ENCODE measurements around the gene WDR47. TPM values are rescaled to one million over a fixed set of nuclear protein-coding genes. Genes with fewer than 3 reads are reported as not detected.
"Not testable (repeated sequence)": the region's sequence is repeated elsewhere in the genome, so short reads cannot be mapped to it uniquely, and the experiment has no call there.

Gene WDR47
- total and polyA plus RNA-seq, 3 experiments from 2014 or later, result 6.2 to 15.1 (median 14.4) TPM

GRCh38 chr1:109048335-109048734 is 6.4 kb upstream of the WDR47 start:
- no peaks in the 10 kb centered on the region for H3K36me3 ChIP-seq (ENCODE audit: insufficient read depth, low read length)
- H3K9me3 ChIP-seq (ENCODE audit: low read length), result no peaks in the 10 kb centered on the region
- no peak overlapping the region for H3K4me3 Mint-ChIP-seq
- H3K27me3 ChIP-seq (ENCODE audit: insufficient read depth, low read length, poor library complexity, severe bottlenecking), result no peaks in the 10 kb centered on the region
- H3K36me3 Mint-ChIP-seq, result no peaks in the 10 kb centered on the region
- H3K27ac ChIP-seq (ENCODE audit: low read depth, low read length), result no peak overlapping the region
- no peak for DNase-seq
- no peak overlapping the region for H3K27ac Mint-ChIP-seq
- H3K27me3 Mint-ChIP-seq, result peaks cover 0 to 6% of the 10 kb centered on the region in 2 donors
- H3K4me1 Mint-ChIP-seq, result no peaks in the 10 kb centered on the region
- CTCF ChIA-PET, result interaction anchor here (2.2 kb wide), 1 partner anchor 51 kb away, joined by 8 read pairs; no protein-coding TSS in a partner anchor
- POLR2A ChIA-PET, result interaction anchor here (1.1 kb wide), 1 partner anchor 11 kb away, joined by 3 read pairs; no protein-coding TSS in a partner anchor
- no peak overlapping the region for H3K4me3 ChIP-seq (ENCODE audit: low read length)
- no peaks in the 10 kb centered on the region for H3K4me1 ChIP-seq (ENCODE audit: insufficient read depth, low read length)
- H3K9me3 Mint-ChIP-seq, result no peaks in the 10 kb centered on the region

GRCh38 chr1:109047339-109047738 is 5.4 kb upstream of the WDR47 start:
- Mint-ChIP-seq H3K27me3 (peaks cover 0 to 6% of the 10 kb centered on the region in 2 donors), H3K36me3 (no peaks in the 10 kb centered on the region), H3K4me3 (no peak overlapping the region), H3K27ac (no peak overlapping the region), H3K4me1 (peaks cover 3 to 4% (median 3%) of the 10 kb centered on the region in 3 donors), H3K9me3 (no peaks in the 10 kb centered on the region)
- Histone ChIP-seq H3K27me3 (ENCODE audit: insufficient read depth, low read length, poor library complexity, severe bottlenecking) (no peaks in the 10 kb centered on the region), H3K36me3 (ENCODE audit: insufficient read depth, low read length) (no peaks in the 10 kb centered on the region), H3K9me3 (ENCODE audit: low read length) (no peaks in the 10 kb centered on the region), H3K27ac (ENCODE audit: low read depth, low read length) (no peak overlapping the region), H3K4me3 (ENCODE audit: low read length) (no peak overlapping the region), H3K4me1 (ENCODE audit: insufficient read depth, low read length) (no peaks in the 10 kb centered on the region)
- no peak for DNase-seq
- POLR2A ChIA-PET, result no interaction called here
- CTCF ChIA-PET, result interaction anchor here (2.2 kb wide), 1 partner anchor 52 kb away, joined by 8 read pairs; no protein-coding TSS in a partner anchor

GRCh38 chr1:109046671-109047070 is 4.8 kb upstream of the WDR47 start:
- CTCF ChIA-PET, result interaction anchor here (1.4 to 2.2 kb wide), 2 partner anchors 53 kb away, joined by 3 to 8 read pairs; no protein-coding TSS in a partner anchor

GRCh38 chr1:109045595-109045994 is 3.7 kb upstream of the WDR47 start:
- H3K4me1 Mint-ChIP-seq, result peaks cover 9 to 14% (median 10%) of the 10 kb centered on the region in 3 donors

More at GRCh38 chr1:109046671-109047070, 4.8 kb upstream of the WDR47 start:
- peak overlapping the region in 1 of 7 donors; percentile 12 for H3K4me3 Mint-ChIP-seq
- H3K36me3 ChIP-seq (ENCODE audit: insufficient read depth, low read length), result no peaks in the 10 kb centered on the region
- H3K27ac Mint-ChIP-seq, result no peak overlapping the region
- DNase-seq, result no peak
- no peaks in the 10 kb centered on the region for H3K4me1 ChIP-seq (ENCODE audit: insufficient read depth, low read length)
- no peaks in the 10 kb centered on the region for H3K9me3 Mint-ChIP-seq
- H3K27me3 ChIP-seq (ENCODE audit: insufficient read depth, low read length, poor library complexity, severe bottlenecking), result no peaks in the 10 kb centered on the region
- POLR2A ChIA-PET, result no interaction called here
- H3K9me3 ChIP-seq (ENCODE audit: low read length), result no peaks in the 10 kb centered on the region
- no peak overlapping the region for H3K27ac ChIP-seq (ENCODE audit: low read depth, low read length)
- peaks cover 4 to 8% (median 5%) of the 10 kb centered on the region in 3 donors for H3K4me1 Mint-ChIP-seq
- H3K27me3 Mint-ChIP-seq, result peaks cover 0 to 6% of the 10 kb centered on the region in 2 donors
- H3K4me3 ChIP-seq (ENCODE audit: low read length), result no peak overlapping the region
- peaks cover 0 to 2% (median 0%) of the 10 kb centered on the region in 3 donors for H3K36me3 Mint-ChIP-seq

GRCh38 chr1:109040989-109041620 is 797 bp downstream of the WDR47 start:
- no peaks in the 10 kb centered on the region for H3K27me3 Mint-ChIP-seq
- DNase-seq, result peak in 2 of 5 donors; percentile 12 to 57
- peak overlapping the region; percentile 89 to 98 (median 92) for H3K4me3 Mint-ChIP-seq
- Histone ChIP-seq H3K4me1 (ENCODE audit: insufficient read depth, low read length) (no peaks in the 10 kb centered on the region), H3K9me3 (ENCODE audit: low read length) (no peaks in the 10 kb centered on the region), H3K36me3 (ENCODE audit: insufficient read depth, low read length) (no peaks in the 10 kb centered on the region), H3K27me3 (ENCODE audit: insufficient read depth, low read length, poor library complexity, severe bottlenecking) (no peaks in the 10 kb centered on the region), H3K27ac (ENCODE audit: low read depth, low read length) (peak overlapping the region; percentile 87), H3K4me3 (ENCODE audit: low read length) (peak overlapping the region; percentile 79)
- H3K27ac Mint-ChIP-seq, result peak overlapping the region; percentile 78 to 99 (median 90)
- H3K36me3 Mint-ChIP-seq, result peaks cover 0 to 2% (median 0%) of the 10 kb centered on the region in 3 donors
- H3K4me1 Mint-ChIP-seq, result peaks cover 16 to 24% (median 16%) of the 10 kb centered on the region in 3 donors
- H3K9me3 Mint-ChIP-seq, result no peaks in the 10 kb centered on the region
- ChIA-PET POLR2A (interaction anchor here (1.2 to 1.6 kb wide), 2 partner anchors 35 to 59 kb away, joined by 4 to 30 read pairs; partner anchors contain the start of gene TAF13), CTCF (interaction anchor here (1.0 to 2.1 kb wide), 2 partner anchors 35 to 59 kb away, joined by 8 to 19 read pairs; partner anchors contain the start of gene TAF13)

More at GRCh38 chr1:109045595-109045994, 3.7 kb upstream of the WDR47 start:
- Histone ChIP-seq H3K4me3 (ENCODE audit: low read length) (no peak overlapping the region), H3K9me3 (ENCODE audit: low read length) (no peaks in the 10 kb centered on the region), H3K4me1 (ENCODE audit: insufficient read depth, low read length) (no peaks in the 10 kb centered on the region), H3K27me3 (ENCODE audit: insufficient read depth, low read length, poor library complexity, severe bottlenecking) (no peaks in the 10 kb centered on the region), H3K27ac (ENCODE audit: low read depth, low read length) (no peak overlapping the region), H3K36me3 (ENCODE audit: insufficient read depth, low read length) (no peaks in the 10 kb centered on the region)
- no peak overlapping the region for H3K27ac Mint-ChIP-seq
- H3K36me3 Mint-ChIP-seq, result peaks cover 0 to 2% (median 0%) of the 10 kb centered on the region in 3 donors
- ChIA-PET CTCF (interaction anchor here (0.8 to 1.4 kb wide), 2 partner anchors 54 to 223 kb away, joined by 3 to 4 read pairs; no protein-coding TSS in a partner anchor), POLR2A (interaction anchor here (0.6 kb wide), 1 partner anchor 82 kb away, joined by 3 read pairs; the partner anchor contains the start of gene CLCC1)
- H3K27me3 Mint-ChIP-seq, result peaks cover 0 to 5% of the 10 kb centered on the region in 2 donors
- peak overlapping the region in 1 of 7 donors; percentile 41 for H3K4me3 Mint-ChIP-seq
- no peak for DNase-seq
- no peaks in the 10 kb centered on the region for H3K9me3 Mint-ChIP-seq

GRCh38 chr1:109040627-109040988 is 1.3 kb downstream of the WDR47 start:
- ChIA-PET POLR2A (no interaction called here), CTCF (interaction anchor here (0.7 kb wide), 1 partner anchor 45 kb away, joined by 3 read pairs; no protein-coding TSS in a partner anchor)
- Histone ChIP-seq H3K27ac (ENCODE audit: low read depth, low read length) (no peak overlapping the region), H3K27me3 (ENCODE audit: insufficient read depth, low read length, poor library complexity, severe bottlenecking) (no peaks in the 10 kb centered on the region), H3K36me3 (ENCODE audit: insufficient read depth, low read length) (no peaks in the 10 kb centered on the region), H3K4me1 (ENCODE audit: insufficient read depth, low read length) (no peaks in the 10 kb centered on the region), H3K9me3 (ENCODE audit: low read length) (no peaks in the 10 kb centered on the region), H3K4me3 (ENCODE audit: low read length) (no peak overlapping the region)
- no peaks in the 10 kb centered on the region for H3K9me3 Mint-ChIP-seq
- no peaks in the 10 kb centered on the region for H3K27me3 Mint-ChIP-seq
- H3K4me3 Mint-ChIP-seq, result peak overlapping the region; percentile 89 to 98 (median 92)
- peak overlapping the region in 7 of 8 donors; percentile 46 to 95 (median 86) for H3K27ac Mint-ChIP-seq
- H3K4me1 Mint-ChIP-seq, result peaks cover 16 to 24% (median 16%) of the 10 kb centered on the region in 3 donors
- DNase-seq, result no peak
- H3K36me3 Mint-ChIP-seq, result peaks cover 0 to 2% (median 0%) of the 10 kb centered on the region in 3 donors

GRCh38 chr1:109034382-109034781 is 7.5 kb downstream of the WDR47 start:
- Mint-ChIP-seq H3K27me3 (no peaks in the 10 kb centered on the region), H3K36me3 (no peaks in the 10 kb centered on the region), H3K4me3 (no peak overlapping the region), H3K9me3 (no peaks in the 10 kb centered on the region), H3K27ac (no peak overlapping the region), H3K4me1 (peaks cover 0 to 4% (median 3%) of the 10 kb centered on the region in 3 donors)
- no peaks in the 10 kb centered on the region for H3K27me3 ChIP-seq (ENCODE audit: insufficient read depth, low read length, poor library complexity, severe bottlenecking)
- DNase-seq, result no peak
- CTCF ChIA-PET, result interaction anchor here (1.2 kb wide), 2 partner anchors 79 to 498 kb away, joined by 3 read pairs; a partner anchor contains a TSS
- no peaks in the 10 kb centered on the region for H3K9me3 ChIP-seq (ENCODE audit: low read length)
- no peak overlapping the region for H3K27ac ChIP-seq (ENCODE audit: low read depth, low read length)
- no peak overlapping the region for H3K4me3 ChIP-seq (ENCODE audit: low read length)
- POLR2A ChIA-PET, result interaction anchor here (0.7 kb wide), 1 partner anchor 1498 kb away, joined by 3 read pairs; no protein-coding TSS in a partner anchor
- no peaks in the 10 kb centered on the region for H3K36me3 ChIP-seq (ENCODE audit: insufficient read depth, low read length)
- H3K4me1 ChIP-seq (ENCODE audit: insufficient read depth, low read length), result no peaks in the 10 kb centered on the region

- H3K4me3 Mint-ChIP-seq; H3K4me3 ChIP-seq (ENCODE audit: low read length); H3K4me1 Mint-ChIP-seq; H3K27me3 ChIP-seq (ENCODE audit: insufficient read depth, low read length, poor library complexity, severe bottlenecking); H3K27ac ChIP-seq (ENCODE audit: low read depth, low read length); H3K9me3 Mint-ChIP-seq; DNase-seq; POLR2A ChIA-PET; H3K27ac Mint-ChIP-seq; H3K36me3 Mint-ChIP-seq; H3K27me3 Mint-ChIP-seq; H3K4me1 ChIP-seq (ENCODE audit: insufficient read depth, low read length); H3K36me3 ChIP-seq (ENCODE audit: insufficient read depth, low read length); H3K9me3 ChIP-seq (ENCODE audit: low read length): not testable (repeated sequence)
- CTCF ChIA-PET, result interaction anchor here (0.7 kb wide), 1 partner anchor 9 kb away, joined by 3 read pairs; no protein-coding TSS in a partner anchor
Measured at GRCh38 chr1:109029493-109029892, 12.4 kb downstream of the WDR47 start.
